Panc1 (cell line): ENCODE results near the gene LYG2. TPM values are rescaled to one million over a fixed set of nuclear protein-coding genes. Genes with fewer than 3 reads are reported as not detected.

Experiments used
- ATAC-seq: fragments of 200-7000 bp; cut with Tn5 transposase; 2 replicates; pipeline ENCODE4 v1.9.1; 2020; ENCODE audit warnings: mild to moderate bottlenecking, moderate library complexity
- BruUV-seq: library from RNA; stranded (reverse); fragments of 400-500 nt; replicated peaks from 2 replicates; lab custom pipeline; 2021; lab: Mats Ljungman, UMichigan
- CTCF ChIA-PET: fragments of 300-600 bp; sonication (Branson Sonifier 250); formaldehyde crosslinking; loops from one replicate; lab custom pipeline; 2022; ENCODE audit warnings: antibody characterized with exemption; lab: Charles Lee
- POLR2A ChIA-PET: fragments of 300-600 bp; sonication (Branson Sonifier 250); formaldehyde crosslinking; loops from one replicate; lab custom pipeline; 2022; ENCODE audit warnings: antibody characterized with exemption; lab: Charles Lee
- DNase-seq: peaks from one replicate; pipeline ENCODE4 v3.0.0-alpha.2; 2010; ENCODE audit warnings: low read depth, low spot score
- H3K27ac ChIP-seq: 2 replicates; pipeline ENCODE4 v1.5.1; 2011; ENCODE audit warnings: mild to moderate bottlenecking, low read length, inconsistent platforms
- H3K27me3 ChIP-seq: fragments of 200-500 bp; sonication (Bioruptor generic); 2 replicates; pipeline ENCODE4 v1.6.0; 2014; ENCODE audit warnings: low read length, inconsistent platforms; ENCODE audit not compliant: control insufficient read depth, insufficient read depth
- H3K36me3 ChIP-seq: fragments of 200-500 bp; sonication (Bioruptor generic); 2 replicates; pipeline ENCODE4 v1.5.1; 2014; ENCODE audit warnings: inconsistent platforms, mild to moderate bottlenecking, low read length, moderate library complexity; ENCODE audit not compliant: control insufficient read depth, insufficient read depth
- H3K4me1 ChIP-seq: 2 replicates; pipeline ENCODE4 v1.5.1; 2011; ENCODE audit warnings: inconsistent platforms, mild to moderate bottlenecking, low read length, moderate library complexity; ENCODE audit not compliant: control insufficient read depth, insufficient read depth
- H3K4me3 ChIP-seq, 2 experiments: 2 replicates each; pipeline ENCODE4 v1.5.1; 2011 to 2012; ENCODE audit warnings: low read depth in 2 of 2, low read length in 2 of 2, mild to moderate bottlenecking in 2 of 2, inconsistent platforms in 1 of 2, moderate library complexity in 1 of 2
- H3K9me3 ChIP-seq: fragments of 200-500 bp; sonication (Bioruptor generic); 2 replicates; pipeline ENCODE4 v1.5.1; 2014; ENCODE audit warnings: low read depth, mild to moderate bottlenecking, inconsistent platforms, low read length, moderate library complexity; ENCODE audit not compliant: control insufficient read depth, insufficient read depth
- POLR2AphosphoS5 ChIP-seq: IDR thresholded peaks from 2 replicates; pipeline ENCODE4 v1.6.1; 2012; ENCODE audit warnings: mild to moderate bottlenecking, low read depth, low read length, moderate library complexity
- SIN3A ChIP-seq: IDR thresholded peaks from 2 replicates; pipeline ENCODE4 v1.6.1; 2012; ENCODE audit warnings: low read depth, mild to moderate bottlenecking, low read length, moderate library complexity, borderline replicate concordance; ENCODE audit not compliant: insufficient read depth
- TCF7L2 ChIP-seq: IDR thresholded peaks from 2 replicates; pipeline ENCODE4 v1.6.1; 2011; ENCODE audit warnings: mild to moderate bottlenecking, low read depth, low read length, inconsistent platforms
- in situ Hi-C: cut with HindIII; loops from 2 replicates; pipeline ENCODE4 v1.10.0; 2016; ENCODE audit warnings: low sequenced_read_pairs, low pct_unique_long_range_greater_than_20kb
- intact Hi-C: fragments of 100-400 bp; cut with micrococcal nuclease; formaldehyde crosslinking; loops from one replicate; pipeline ENCODE4 v1.10.0; 2022; ENCODE audit not compliant: unreplicated experiment
- total RNA-seq: library from RNA; stranded (reverse); gene quantifications from one replicate; pipeline ENCODE4 v1.2.1, GENCODE V29; 2021; ENCODE audit not compliant: unreplicated experiment
- TF ChIP-seq, protein P1 (sequence below), 2 experiments: IDR thresholded peaks; 2 replicates each; pipeline ENCODE4 v1.6.1; 2011 to 2012; ENCODE audit warnings: low read depth in 2 of 2, control low read depth in 1 of 2, low read length in 1 of 2, mild to moderate bottlenecking in 1 of 2, moderate library complexity in 1 of 2; ENCODE audit not compliant: insufficient read depth in 1 of 2
- TF ChIP-seq, protein P2 (sequence below): fragments of 450-650 bp; IDR thresholded peaks from 2 replicates; pipeline ENCODE4 v1.5.1; 2017; ENCODE audit warnings: mild to moderate bottlenecking

The LYG2 gene
- total RNA-seq, 1 experiment from 2014 or later, result not detected

DNA sequence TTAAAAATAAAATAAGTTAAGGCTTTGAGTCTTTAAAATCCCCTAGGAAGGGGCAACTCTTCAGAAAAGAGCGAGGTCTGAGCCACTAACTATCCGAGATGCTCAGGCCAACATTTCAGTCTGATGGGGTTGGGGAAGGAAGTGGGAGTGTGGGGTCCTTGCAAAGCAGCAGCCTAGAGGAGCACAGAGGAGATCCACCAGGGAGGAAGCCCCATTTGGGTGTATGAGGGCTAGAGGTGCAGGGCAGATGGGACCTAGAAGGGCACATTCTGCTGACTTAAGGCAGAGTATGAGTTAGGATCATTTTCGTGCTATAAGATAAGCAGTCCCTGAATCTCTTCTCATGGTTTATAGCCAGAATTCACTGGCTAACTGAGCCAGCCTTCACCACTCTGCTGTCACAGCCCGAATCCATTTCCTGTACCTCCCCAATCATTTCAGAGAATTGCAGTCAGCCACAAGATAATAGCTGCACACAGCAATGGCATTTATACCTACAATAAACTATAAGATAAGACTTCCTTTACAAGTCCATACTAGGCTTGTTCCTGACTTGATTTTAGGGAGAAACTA is 37.5 kb downstream of the LYG2 start:
- Histone ChIP-seq H3K27me3 (no peaks in the 10 kb centered on the region), H3K4me3 (no peak overlapping the region), H3K27ac (no peak overlapping the region), H3K9me3 (no peaks in the 10 kb centered on the region), H3K4me1 (no peaks in the 10 kb centered on the region), H3K36me3 (no peaks in the 10 kb centered on the region)
- DNase-seq, result no peak
- BruUV-seq, result no TSS peak
- ChIA-PET POLR2A (no interaction called here), CTCF (no interaction called here)
- intact Hi-C loops, result no loop called here
- TF ChIP-seq, protein P1, sequence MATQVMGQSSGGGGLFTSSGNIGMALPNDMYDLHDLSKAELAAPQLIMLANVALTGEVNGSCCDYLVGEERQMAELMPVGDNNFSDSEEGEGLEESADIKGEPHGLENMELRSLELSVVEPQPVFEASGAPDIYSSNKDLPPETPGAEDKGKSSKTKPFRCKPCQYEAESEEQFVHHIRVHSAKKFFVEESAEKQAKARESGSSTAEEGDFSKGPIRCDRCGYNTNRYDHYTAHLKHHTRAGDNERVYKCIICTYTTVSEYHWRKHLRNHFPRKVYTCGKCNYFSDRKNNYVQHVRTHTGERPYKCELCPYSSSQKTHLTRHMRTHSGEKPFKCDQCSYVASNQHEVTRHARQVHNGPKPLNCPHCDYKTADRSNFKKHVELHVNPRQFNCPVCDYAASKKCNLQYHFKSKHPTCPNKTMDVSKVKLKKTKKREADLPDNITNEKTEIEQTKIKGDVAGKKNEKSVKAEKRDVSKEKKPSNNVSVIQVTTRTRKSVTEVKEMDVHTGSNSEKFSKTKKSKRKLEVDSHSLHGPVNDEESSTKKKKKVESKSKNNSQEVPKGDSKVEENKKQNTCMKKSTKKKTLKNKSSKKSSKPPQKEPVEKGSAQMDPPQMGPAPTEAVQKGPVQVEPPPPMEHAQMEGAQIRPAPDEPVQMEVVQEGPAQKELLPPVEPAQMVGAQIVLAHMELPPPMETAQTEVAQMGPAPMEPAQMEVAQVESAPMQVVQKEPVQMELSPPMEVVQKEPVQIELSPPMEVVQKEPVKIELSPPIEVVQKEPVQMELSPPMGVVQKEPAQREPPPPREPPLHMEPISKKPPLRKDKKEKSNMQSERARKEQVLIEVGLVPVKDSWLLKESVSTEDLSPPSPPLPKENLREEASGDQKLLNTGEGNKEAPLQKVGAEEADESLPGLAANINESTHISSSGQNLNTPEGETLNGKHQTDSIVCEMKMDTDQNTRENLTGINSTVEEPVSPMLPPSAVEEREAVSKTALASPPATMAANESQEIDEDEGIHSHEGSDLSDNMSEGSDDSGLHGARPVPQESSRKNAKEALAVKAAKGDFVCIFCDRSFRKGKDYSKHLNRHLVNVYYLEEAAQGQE (IDR thresholded peaks at IDR 0.05; ENCODE audit: insufficient read depth in 1 of 2, low read depth in 2 of 2, low read length in 1 of 2), result no peak
- TF ChIP-seq, protein P2, sequence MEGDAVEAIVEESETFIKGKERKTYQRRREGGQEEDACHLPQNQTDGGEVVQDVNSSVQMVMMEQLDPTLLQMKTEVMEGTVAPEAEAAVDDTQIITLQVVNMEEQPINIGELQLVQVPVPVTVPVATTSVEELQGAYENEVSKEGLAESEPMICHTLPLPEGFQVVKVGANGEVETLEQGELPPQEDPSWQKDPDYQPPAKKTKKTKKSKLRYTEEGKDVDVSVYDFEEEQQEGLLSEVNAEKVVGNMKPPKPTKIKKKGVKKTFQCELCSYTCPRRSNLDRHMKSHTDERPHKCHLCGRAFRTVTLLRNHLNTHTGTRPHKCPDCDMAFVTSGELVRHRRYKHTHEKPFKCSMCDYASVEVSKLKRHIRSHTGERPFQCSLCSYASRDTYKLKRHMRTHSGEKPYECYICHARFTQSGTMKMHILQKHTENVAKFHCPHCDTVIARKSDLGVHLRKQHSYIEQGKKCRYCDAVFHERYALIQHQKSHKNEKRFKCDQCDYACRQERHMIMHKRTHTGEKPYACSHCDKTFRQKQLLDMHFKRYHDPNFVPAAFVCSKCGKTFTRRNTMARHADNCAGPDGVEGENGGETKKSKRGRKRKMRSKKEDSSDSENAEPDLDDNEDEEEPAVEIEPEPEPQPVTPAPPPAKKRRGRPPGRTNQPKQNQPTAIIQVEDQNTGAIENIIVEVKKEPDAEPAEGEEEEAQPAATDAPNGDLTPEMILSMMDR, result no peak
- TF ChIP-seq SIN3A (no peak), POLR2AphosphoS5 (no peak), TCF7L2 (no peak)
- in situ Hi-C loops, result no loop called here
- ATAC-seq, result no peak

DNA sequence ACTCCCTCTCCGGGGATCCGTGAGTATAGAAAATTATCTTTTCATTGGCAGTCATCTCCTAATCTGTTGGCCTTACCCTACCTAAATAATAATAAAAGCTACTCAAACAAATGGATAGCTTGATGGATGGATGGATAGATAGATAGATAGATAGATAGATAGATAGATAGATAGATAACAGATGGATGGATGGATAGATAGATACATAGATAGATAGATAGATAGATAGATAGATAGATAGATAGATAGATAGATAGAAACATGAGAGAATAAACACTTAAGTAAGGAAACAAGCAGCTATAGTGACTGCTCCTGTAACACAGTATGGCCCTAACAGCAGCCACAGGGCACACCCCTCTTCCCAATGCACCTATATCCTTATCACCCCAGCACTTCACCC is 39.4 kb downstream of the LYG2 start:
- Histone ChIP-seq H3K27me3 (no peaks in the 10 kb centered on the region), H3K27ac (no peak overlapping the region), H3K9me3 (no peaks in the 10 kb centered on the region), H3K4me1 (no peaks in the 10 kb centered on the region), H3K4me3 (no peak overlapping the region), H3K36me3 (no peaks in the 10 kb centered on the region)
- intact Hi-C loops (no loop called here), in situ Hi-C loops (no loop called here)
- ATAC-seq (no peak), DNase-seq (no peak)
- ChIA-PET POLR2A (no interaction called here), CTCF (no interaction called here)
- TF ChIP-seq, protein P2, result no peak
- TF ChIP-seq POLR2AphosphoS5, result no peak
- TF ChIP-seq, protein P1 (IDR thresholded peaks at IDR 0.05; ENCODE audit: insufficient read depth in 1 of 2, low read depth in 2 of 2, low read length in 1 of 2), result no peak
- no peak for TF ChIP-seq TCF7L2
- no peak for TF ChIP-seq SIN3A
- no TSS peak for BruUV-seq
